BJ (cell line): ENCODE data around the gene ACSL3. TPM values are rescaled to one million over a fixed set of nuclear protein-coding genes. Genes with fewer than 3 reads are reported as not detected.

Source experiments
- CTCF ChIA-PET: fragments of 350-600 bp; formaldehyde crosslinking; extraction: SDS; loops from one replicate; lab custom pipeline; 2021; ENCODE audit warnings: antibody characterized with exemption, inconsistent platforms; lab: Yijun Ruan, JAX
- POLR2A ChIA-PET: fragments of 300-600 bp; sonication (Branson Sonifier 250); formaldehyde crosslinking; extraction: SDS; loops from one replicate; lab custom pipeline; 2021; ENCODE audit warnings: antibody characterized with exemption; lab: Charles Lee
- DNase-seq: peaks from one replicate; pipeline ENCODE4 v3.0.0-alpha.2; 2011; ENCODE audit warnings: low read depth
- H3K27me3 ChIP-seq: 2 replicates; pipeline ENCODE4 v1.6.0; 2011; ENCODE audit warnings: low read length; ENCODE audit not compliant: control insufficient read depth, insufficient read depth
- H3K36me3 ChIP-seq: 2 replicates; pipeline ENCODE4 v1.5.1; 2011; ENCODE audit warnings: low read length; ENCODE audit not compliant: control insufficient read depth, insufficient read depth
- H3K4me3 ChIP-seq: 2 replicates; pipeline ENCODE4 v1.5.1; 2011; ENCODE audit warnings: low read depth, mild to moderate bottlenecking, control low read depth, low read length
- polyA plus RNA-seq: library from polyadenylated mRNA; depleted of rRNA; stranded (reverse); fragments of >200 nt; gene quantifications from 2 replicates; pipeline ENCODE4 v1.2.3, GENCODE V29; 2011
- TF ChIP-seq, protein P1 (sequence below): IDR thresholded peaks from 2 replicates; pipeline ENCODE4 v1.5.1; 2011; ENCODE audit warnings: low read depth, mild to moderate bottlenecking, control low read depth, inconsistent platforms, low read length, moderate library complexity; ENCODE audit not compliant: insufficient read depth

ACSL3 gene
- polyA plus RNA-seq, 1 experiment, result 46.3 TPM

GRCh38 chr2:222892761-222893160 is 31.9 kb downstream of the ACSL3 start:
- no peak overlapping the region for H3K4me3 ChIP-seq
- no peaks in the 10 kb centered on the region for H3K27me3 ChIP-seq
- TF ChIP-seq, protein P1, sequence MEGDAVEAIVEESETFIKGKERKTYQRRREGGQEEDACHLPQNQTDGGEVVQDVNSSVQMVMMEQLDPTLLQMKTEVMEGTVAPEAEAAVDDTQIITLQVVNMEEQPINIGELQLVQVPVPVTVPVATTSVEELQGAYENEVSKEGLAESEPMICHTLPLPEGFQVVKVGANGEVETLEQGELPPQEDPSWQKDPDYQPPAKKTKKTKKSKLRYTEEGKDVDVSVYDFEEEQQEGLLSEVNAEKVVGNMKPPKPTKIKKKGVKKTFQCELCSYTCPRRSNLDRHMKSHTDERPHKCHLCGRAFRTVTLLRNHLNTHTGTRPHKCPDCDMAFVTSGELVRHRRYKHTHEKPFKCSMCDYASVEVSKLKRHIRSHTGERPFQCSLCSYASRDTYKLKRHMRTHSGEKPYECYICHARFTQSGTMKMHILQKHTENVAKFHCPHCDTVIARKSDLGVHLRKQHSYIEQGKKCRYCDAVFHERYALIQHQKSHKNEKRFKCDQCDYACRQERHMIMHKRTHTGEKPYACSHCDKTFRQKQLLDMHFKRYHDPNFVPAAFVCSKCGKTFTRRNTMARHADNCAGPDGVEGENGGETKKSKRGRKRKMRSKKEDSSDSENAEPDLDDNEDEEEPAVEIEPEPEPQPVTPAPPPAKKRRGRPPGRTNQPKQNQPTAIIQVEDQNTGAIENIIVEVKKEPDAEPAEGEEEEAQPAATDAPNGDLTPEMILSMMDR, result no peak
- H3K36me3 ChIP-seq, result no peaks in the 10 kb centered on the region
- ChIA-PET CTCF (interaction anchor here (1.7 kb wide), 1 partner anchor 11 kb away, joined by 4 read pairs; no protein-coding TSS in a partner anchor), POLR2A (no interaction called here)
- no peak for DNase-seq

DNA sequence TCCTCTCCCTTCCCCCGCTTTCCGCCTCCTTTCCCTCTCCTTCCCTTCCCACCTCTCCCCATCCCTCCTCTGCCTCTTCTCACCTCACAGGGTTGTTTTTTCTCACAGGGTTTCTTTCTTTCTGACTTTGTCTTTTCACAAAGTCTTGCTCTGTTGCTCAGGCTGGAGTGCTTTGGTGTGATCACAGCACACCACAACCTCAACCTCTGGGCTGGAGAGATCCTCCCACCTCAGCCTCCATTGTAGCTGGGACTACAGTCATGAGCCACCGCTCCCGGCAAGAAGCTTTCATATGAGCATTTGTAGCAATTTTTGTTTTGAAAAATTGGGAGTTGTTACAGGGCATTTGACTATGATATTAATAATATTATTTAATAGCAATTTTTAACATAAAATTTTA is 32.9 kb downstream of the ACSL3 start:
- DNase-seq, result no peak
- POLR2A ChIA-PET, result no interaction called here
- no peak overlapping the region for H3K4me3 ChIP-seq
- CTCF ChIA-PET, result no interaction called here
- no peaks in the 10 kb centered on the region for H3K36me3 ChIP-seq
- H3K27me3 ChIP-seq, result no peaks in the 10 kb centered on the region
- TF ChIP-seq, protein P1, result no peak

- no peaks in the 10 kb centered on the region for H3K27me3 ChIP-seq
- CTCF ChIA-PET, result no interaction called here
- H3K4me3 ChIP-seq, result no peak overlapping the region
- POLR2A ChIA-PET, result no interaction called here
- H3K36me3 ChIP-seq, result no peaks in the 10 kb centered on the region
- no peak for DNase-seq
- TF ChIP-seq, protein P1, result no peak
Observed at GRCh38 chr2:222895144-222895543, 34.3 kb downstream of the ACSL3 start.

GRCh38 chr2:222897898-222898297 is 37.1 kb downstream of the ACSL3 start:
- ChIA-PET POLR2A (no interaction called here), CTCF (no interaction called here)
- H3K36me3 ChIP-seq, result no peaks in the 10 kb centered on the region
- DNase-seq, result no peak
- no peaks in the 10 kb centered on the region for H3K27me3 ChIP-seq
- TF ChIP-seq, protein P1, result no peak
- no peak overlapping the region for H3K4me3 ChIP-seq

GRCh38 chr2:222899413-222900181 is 38.8 kb downstream of the ACSL3 start:
- H3K4me3 ChIP-seq, result no peak overlapping the region
- DNase-seq, result no peak
- no peaks in the 10 kb centered on the region for H3K27me3 ChIP-seq
- TF ChIP-seq, protein P1, result no peak
- H3K36me3 ChIP-seq, result no peaks in the 10 kb centered on the region
- ChIA-PET POLR2A (no interaction called here), CTCF (interaction anchor here (1.1 kb wide), 1 partner anchor 16 kb away, joined by 3 read pairs; no protein-coding TSS in a partner anchor)
